ENCODE results near the gene TENM3.

Gene TENM3

DNA sequence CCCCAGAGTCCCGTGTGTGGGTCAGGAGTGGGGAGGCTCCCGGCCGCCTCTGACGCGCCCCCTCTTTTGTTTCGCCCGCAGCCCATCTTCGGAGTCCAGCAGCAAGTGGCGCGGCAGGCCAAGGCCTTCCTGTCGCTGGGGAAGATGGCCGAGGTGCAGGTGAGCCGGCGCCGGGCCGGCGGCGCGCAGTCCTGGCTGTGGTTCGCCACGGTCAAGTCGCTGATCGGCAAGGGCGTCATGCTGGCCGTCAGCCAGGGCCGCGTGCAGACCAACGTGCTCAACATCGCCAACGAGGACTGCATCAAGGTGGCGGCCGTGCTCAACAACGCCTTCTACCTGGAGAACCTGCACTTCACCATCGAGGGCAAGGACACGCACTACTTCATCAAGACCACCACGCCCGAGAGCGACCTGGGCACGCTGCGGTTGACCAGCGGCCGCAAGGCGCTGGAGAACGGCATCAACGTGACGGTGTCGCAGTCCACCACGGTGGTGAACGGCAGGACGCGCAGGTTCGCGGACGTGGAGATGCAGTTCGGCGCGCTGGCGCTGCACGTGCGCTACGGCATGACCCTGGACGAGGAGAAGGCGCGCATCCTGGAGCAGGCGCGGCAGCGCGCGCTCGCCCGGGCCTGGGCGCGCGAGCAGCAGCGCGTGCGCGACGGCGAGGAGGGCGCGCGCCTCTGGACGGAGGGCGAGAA is 556.5 kb downstream of the TENM3 start:
- TF ChIP-seq ZFX (IDR thresholded peaks at IDR 0.05), result no peak
- TF ChIP-seq, protein P1, sequence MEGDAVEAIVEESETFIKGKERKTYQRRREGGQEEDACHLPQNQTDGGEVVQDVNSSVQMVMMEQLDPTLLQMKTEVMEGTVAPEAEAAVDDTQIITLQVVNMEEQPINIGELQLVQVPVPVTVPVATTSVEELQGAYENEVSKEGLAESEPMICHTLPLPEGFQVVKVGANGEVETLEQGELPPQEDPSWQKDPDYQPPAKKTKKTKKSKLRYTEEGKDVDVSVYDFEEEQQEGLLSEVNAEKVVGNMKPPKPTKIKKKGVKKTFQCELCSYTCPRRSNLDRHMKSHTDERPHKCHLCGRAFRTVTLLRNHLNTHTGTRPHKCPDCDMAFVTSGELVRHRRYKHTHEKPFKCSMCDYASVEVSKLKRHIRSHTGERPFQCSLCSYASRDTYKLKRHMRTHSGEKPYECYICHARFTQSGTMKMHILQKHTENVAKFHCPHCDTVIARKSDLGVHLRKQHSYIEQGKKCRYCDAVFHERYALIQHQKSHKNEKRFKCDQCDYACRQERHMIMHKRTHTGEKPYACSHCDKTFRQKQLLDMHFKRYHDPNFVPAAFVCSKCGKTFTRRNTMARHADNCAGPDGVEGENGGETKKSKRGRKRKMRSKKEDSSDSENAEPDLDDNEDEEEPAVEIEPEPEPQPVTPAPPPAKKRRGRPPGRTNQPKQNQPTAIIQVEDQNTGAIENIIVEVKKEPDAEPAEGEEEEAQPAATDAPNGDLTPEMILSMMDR (conservative IDR thresholded peaks at IDR 0.05), result no peak
- no peak overlapping the region for H3K27ac ChIP-seq

GRCh38 chr4:182800216-182800515 is 557.0 kb downstream of the TENM3 start:
- TF ChIP-seq, protein P1 (conservative IDR thresholded peaks at IDR 0.05), result no peak
- no peak for TF ChIP-seq ZFX (IDR thresholded peaks at IDR 0.05)

GRCh38 chr4:182801636-182802035 is 558.4 kb downstream of the TENM3 start:
- TF ChIP-seq, protein P1 (conservative IDR thresholded peaks at IDR 0.05), result no peak
- no peak for TF ChIP-seq ZFX (IDR thresholded peaks at IDR 0.05)

More at GRCh38 chr4:182800216-182800515, 557.0 kb downstream of the TENM3 start:
- no peak overlapping the region for H3K27ac ChIP-seq

GRCh38 chr4:182802621-182803020 is 559.4 kb downstream of the TENM3 start:
- no peak overlapping the region for H3K27ac ChIP-seq
- TF ChIP-seq ZFX (IDR thresholded peaks at IDR 0.05), result no peak
- TF ChIP-seq, protein P1 (conservative IDR thresholded peaks at IDR 0.05), result no peak

More at GRCh38 chr4:182801636-182802035, 558.4 kb downstream of the TENM3 start:
- no peak overlapping the region for H3K27ac ChIP-seq

DNA sequence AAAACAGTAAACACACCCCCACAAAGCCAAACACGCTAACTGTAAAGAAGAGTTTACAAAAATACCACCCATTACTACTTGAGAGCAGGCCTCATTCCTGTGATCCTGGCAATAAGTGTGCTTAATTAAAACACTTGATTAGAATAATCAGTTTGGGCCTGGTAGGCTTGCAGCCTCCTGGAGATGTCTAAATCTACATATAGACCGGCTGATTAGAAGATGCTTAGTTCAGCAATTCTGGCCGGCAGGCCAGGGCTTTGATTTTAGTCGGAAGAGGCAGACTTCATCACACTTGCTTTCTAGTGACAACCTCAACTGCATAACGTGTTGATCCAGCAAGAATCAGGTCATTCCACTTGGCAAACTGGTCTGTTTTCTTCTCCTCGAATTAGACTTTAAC is 560.0 kb downstream of the TENM3 start:
- no peak overlapping the region for H3K27ac ChIP-seq
- TF ChIP-seq, protein P1 (conservative IDR thresholded peaks at IDR 0.05), result no peak
- TF ChIP-seq ZFX (IDR thresholded peaks at IDR 0.05), result no peak

DNA sequence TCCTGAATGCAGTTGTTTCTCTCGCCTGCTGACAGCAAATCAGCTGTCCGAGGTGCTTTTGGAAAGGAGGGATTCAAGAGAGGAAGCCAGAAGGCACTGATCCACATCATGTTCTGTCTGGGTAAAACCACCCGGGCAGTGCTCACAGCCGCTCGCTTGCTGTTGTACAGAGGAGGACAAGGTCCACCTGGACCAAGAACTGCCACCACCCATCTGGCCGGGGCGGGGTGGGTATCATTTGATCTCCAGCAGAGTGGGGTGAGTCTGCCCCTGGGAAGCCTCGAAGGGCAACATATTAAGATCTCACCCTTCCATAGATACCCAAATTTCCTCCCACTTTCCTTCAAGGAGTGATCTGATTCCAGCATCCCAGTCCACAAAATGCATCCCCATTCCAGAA is 560.9 kb downstream of the TENM3 start:
- TF ChIP-seq, protein P1 (conservative IDR thresholded peaks at IDR 0.05), result no peak
- TF ChIP-seq ZFX (IDR thresholded peaks at IDR 0.05), result no peak
- no peak overlapping the region for H3K27ac ChIP-seq

GRCh38 chr4:182805321-182805720 is 562.1 kb downstream of the TENM3 start:
- TF ChIP-seq, protein P1 (conservative IDR thresholded peaks at IDR 0.05), result no peak
- no peak for TF ChIP-seq ZFX (IDR thresholded peaks at IDR 0.05)
- H3K27ac ChIP-seq, result no peak overlapping the region

All from C4-2B (cell line).